Mucosa of descending colon (tissue), 3 donors: Measurements from ENCODE around the gene CDK8. TPM values are rescaled to one million over a fixed set of nuclear protein-coding genes. Genes with fewer than 3 reads are reported as not detected.
"Not testable (repeated sequence)": the region's sequence is repeated elsewhere in the genome, so short reads cannot be mapped to it uniquely, and the experiment has no call there.

Source experiments
- ATAC-seq: fragments of 200-7000 bp; cut with Tn5 transposase; one replicate; pipeline ENCODE4 v1.9.1; 2020; ENCODE audit warnings: mild to moderate bottlenecking, moderate library complexity
- DNase-seq, 3 donors: peaks; one replicate each; pipeline ENCODE4 v3.0.0-alpha.2; 2020
- H3K36me3 ChIP-seq: fragments of 200-600 bp; one replicate; pipeline ENCODE4 v1.8.0; 2021; ENCODE audit warnings: low read depth, mild to moderate bottlenecking
- H3K4me1 ChIP-seq: fragments of 200-600 bp; one replicate; pipeline ENCODE4 v1.8.0; 2021; ENCODE audit warnings: low read depth, mild to moderate bottlenecking
- H3K4me3 ChIP-seq: fragments of 200-600 bp; one replicate; pipeline ENCODE4 v1.8.0; 2021; ENCODE audit warnings: mild to moderate bottlenecking
- H3K9me3 ChIP-seq: fragments of 200-600 bp; one replicate; pipeline ENCODE4 v1.8.0; 2021; ENCODE audit warnings: mild to moderate bottlenecking
- intact Hi-C, 2 donors: fragments of 100-400 bp; cut with DNase I in 1 of 2; cut with micrococcal nuclease in 1 of 2; formaldehyde crosslinking; loops; one replicate each; pipeline versions ENCODE4 v1.11.0 to v1.11.1; 2022; cut with DNase I, micrococcal nuclease
- total RNA-seq, 3 donors: library from RNA; stranded (reverse); fragmentation: NEBNext Ultra II Directional in 2 of 3; extraction: Animal tissue kit (Norgen Biotek cat#: 25700) in 2 of 3; gene quantifications; one replicate each; pipeline versions ENCODE4 v1.2.1 to v1.2.4, GENCODE V29; 2021 to 2023
- TF ChIP-seq, protein P1 (sequence below): fragments of 200-600 bp; IDR thresholded peaks from one replicate; pipeline ENCODE4 v1.8.0; 2022; ENCODE audit warnings: antibody characterized with exemption, mild to moderate bottlenecking
- donor health status: DM: no; HTN: no; CAD: no; lungs with moderate emphysema.
- donor health status: DM: no; HTN: no; CAD: no.
- donor health status: DM: no; HTN: yes; CAD: no.

CDK8 gene
- total RNA-seq, 3 donors from 2014 or later, result 20.4 to 45.1 (median 20.4) TPM

DNA sequence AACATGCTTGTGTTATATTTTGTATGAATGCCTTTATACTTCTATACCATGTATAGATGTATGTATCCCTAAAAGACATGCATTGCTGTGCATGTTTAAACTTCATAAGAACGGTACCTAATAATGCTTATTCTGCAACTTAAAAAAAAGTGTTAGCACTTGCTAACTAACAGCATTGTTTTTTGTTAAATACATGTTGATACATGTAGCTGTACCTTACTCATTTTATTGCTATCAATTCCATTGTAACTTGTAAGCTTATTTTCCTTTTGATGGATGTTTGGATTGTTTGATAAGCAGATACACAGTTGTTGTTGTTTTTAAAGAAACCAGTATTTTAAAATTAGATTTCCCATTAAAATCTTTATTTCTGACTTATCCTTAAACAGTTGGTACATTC is 53.8 kb downstream of the CDK8 start:
- TF ChIP-seq, protein P1, sequence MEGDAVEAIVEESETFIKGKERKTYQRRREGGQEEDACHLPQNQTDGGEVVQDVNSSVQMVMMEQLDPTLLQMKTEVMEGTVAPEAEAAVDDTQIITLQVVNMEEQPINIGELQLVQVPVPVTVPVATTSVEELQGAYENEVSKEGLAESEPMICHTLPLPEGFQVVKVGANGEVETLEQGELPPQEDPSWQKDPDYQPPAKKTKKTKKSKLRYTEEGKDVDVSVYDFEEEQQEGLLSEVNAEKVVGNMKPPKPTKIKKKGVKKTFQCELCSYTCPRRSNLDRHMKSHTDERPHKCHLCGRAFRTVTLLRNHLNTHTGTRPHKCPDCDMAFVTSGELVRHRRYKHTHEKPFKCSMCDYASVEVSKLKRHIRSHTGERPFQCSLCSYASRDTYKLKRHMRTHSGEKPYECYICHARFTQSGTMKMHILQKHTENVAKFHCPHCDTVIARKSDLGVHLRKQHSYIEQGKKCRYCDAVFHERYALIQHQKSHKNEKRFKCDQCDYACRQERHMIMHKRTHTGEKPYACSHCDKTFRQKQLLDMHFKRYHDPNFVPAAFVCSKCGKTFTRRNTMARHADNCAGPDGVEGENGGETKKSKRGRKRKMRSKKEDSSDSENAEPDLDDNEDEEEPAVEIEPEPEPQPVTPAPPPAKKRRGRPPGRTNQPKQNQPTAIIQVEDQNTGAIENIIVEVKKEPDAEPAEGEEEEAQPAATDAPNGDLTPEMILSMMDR, result no peak

DNA sequence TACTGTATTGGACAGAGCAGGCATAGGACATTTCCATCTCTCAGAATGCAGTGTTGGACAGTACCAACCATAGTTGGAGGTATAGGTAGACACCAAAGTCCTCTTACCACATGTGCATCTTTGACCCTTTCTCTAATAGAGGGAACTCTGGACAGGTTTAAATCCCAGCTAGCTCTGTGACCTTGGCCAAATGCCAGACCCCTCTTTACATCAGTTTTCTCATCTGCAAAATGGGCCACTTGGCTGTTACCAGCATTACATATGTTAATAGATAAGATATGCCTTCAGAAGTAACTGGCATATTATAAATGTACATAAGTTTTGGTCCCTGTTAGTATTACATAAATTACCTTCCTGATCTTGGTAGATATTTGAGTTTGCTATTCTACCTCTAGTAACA is 54.3 kb downstream of the CDK8 start:
- H3K4me3 ChIP-seq, result no peak overlapping the region
- no peaks in the 10 kb centered on the region for H3K9me3 ChIP-seq
- no peaks in the 10 kb centered on the region for H3K36me3 ChIP-seq
- ATAC-seq, result no peak
- H3K4me1 ChIP-seq, result peaks cover 4% of the 10 kb centered on the region
- TF ChIP-seq, protein P1, result no peak
- no peak for DNase-seq
- intact Hi-C loops, result no loop called here

More for the DNA sequence above, 53.8 kb downstream of the CDK8 start:
- H3K36me3 ChIP-seq, result no peaks in the 10 kb centered on the region
- no peaks in the 10 kb centered on the region for H3K9me3 ChIP-seq
- H3K4me3 ChIP-seq, result no peak overlapping the region
- intact Hi-C loops, result no loop called here
- H3K4me1 ChIP-seq, result peaks cover 4% of the 10 kb centered on the region
- ATAC-seq, result no peak
- DNase-seq, result no peak

- peaks cover 4% of the 10 kb centered on the region for H3K4me1 ChIP-seq
- TF ChIP-seq, protein P1, result no peak
- H3K9me3 ChIP-seq, result no peaks in the 10 kb centered on the region
- ATAC-seq (no peak), DNase-seq (no peak)
- intact Hi-C loops, result no loop called here
- no peak overlapping the region for H3K4me3 ChIP-seq
- H3K36me3 ChIP-seq, result no peaks in the 10 kb centered on the region
Observed at GRCh38 chr13:26308836-26309235, 54.9 kb downstream of the CDK8 start.

DNA sequence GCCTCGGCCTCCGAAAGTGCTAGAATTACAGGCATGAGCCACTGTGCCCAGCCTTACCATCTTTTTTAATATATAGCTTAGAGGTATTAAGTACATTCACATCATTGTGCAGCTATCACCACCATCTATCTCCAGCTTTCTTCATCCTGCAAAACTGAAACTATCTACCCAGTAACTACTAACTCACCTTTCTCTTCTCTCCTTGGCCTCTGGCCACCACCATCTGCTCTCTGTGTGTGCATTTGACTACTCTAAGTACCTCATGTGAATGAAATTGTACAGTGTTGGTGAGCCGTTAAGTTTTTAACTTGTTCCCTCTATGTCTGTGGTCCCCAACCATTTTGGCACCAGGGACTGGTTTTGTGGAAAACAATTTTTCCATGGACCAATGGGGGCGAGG is 56.1 kb downstream of the CDK8 start:
- ATAC-seq (no peak), DNase-seq (no peak)
- no peaks in the 10 kb centered on the region for H3K36me3 ChIP-seq
- H3K4me1 ChIP-seq, result peaks cover 4% of the 10 kb centered on the region
- no peak overlapping the region for H3K4me3 ChIP-seq
- intact Hi-C loops, result no loop called here
- H3K9me3 ChIP-seq, result no peaks in the 10 kb centered on the region
- TF ChIP-seq, protein P1, result no peak

DNA sequence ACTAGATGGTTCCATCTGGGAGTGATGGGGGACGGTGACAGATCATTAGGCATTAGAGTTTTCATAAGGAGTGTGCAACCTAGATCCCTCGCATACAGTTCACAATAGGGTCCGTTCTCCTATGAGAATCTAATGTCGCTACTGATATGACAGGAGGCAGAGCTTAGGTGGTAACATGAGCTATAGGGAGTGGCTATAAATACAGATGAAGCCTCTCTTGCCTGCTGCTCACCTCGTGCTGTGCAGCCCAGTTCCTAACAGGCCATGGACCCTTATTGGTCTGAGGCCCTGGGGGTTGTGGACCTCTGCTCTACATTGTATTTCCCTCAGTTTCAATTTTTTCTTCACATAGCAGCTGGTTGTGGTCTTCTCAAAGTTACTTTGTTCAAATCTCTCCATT is 56.5 kb downstream of the CDK8 start:
- no peaks in the 10 kb centered on the region for H3K36me3 ChIP-seq
- H3K4me3 ChIP-seq, result no peak overlapping the region
- no peaks in the 10 kb centered on the region for H3K4me1 ChIP-seq
- DNase-seq, result no peak
- intact Hi-C loops, result no loop called here
- ATAC-seq, result no peak
- TF ChIP-seq, protein P1, result no peak
- H3K9me3 ChIP-seq, result no peaks in the 10 kb centered on the region

- H3K36me3 ChIP-seq, H3K9me3 ChIP-seq, DNase-seq, intact Hi-C loops, H3K4me1 ChIP-seq, ATAC-seq, H3K4me3 ChIP-seq: not testable (repeated sequence)
Observed at GRCh38 chr13:26312019-26312418, 58.1 kb downstream of the CDK8 start.

DNA sequence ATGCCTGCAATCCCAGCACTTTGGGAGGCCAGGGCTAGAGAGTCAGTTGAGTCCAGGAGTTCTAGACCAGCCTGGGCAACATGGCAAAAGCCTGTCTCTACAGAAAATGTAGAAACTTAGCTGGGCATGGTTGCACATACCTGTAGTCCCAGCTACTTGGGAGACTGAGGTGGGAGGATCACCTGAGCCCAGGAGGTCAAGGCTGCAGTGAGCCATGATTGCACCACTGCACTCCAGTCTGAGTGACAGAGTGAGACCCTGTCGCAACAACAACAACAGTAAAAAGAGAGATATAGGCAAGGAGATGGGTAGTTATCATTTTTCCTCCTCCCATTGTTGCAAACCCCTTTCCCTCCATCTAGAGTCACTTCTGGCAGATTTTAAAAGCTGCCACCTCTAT is 62.2 kb downstream of the CDK8 start:
- H3K9me3 ChIP-seq, H3K4me1 ChIP-seq, DNase-seq, H3K4me3 ChIP-seq, intact Hi-C loops, H3K36me3 ChIP-seq, ATAC-seq: not testable (repeated sequence)
